ENCODE data around the gene DERL2.

DERL2 gene

GRCh38 chr17:5511401-5512225 lies 25.6 kb upstream of the DERL2 start:
- no peak for TF ChIP-seq CTCF (IDR thresholded peaks at IDR 0.05; ENCODE audit: extremely low read depth, missing control alignments)
- no peak for DNase-seq (ENCODE audit: low spot score)

GRCh38 chr17:5510771-5511170 lies 24.8 kb upstream of the DERL2 start:
- DNase-seq (ENCODE audit: low spot score), result no peak
- TF ChIP-seq CTCF (IDR thresholded peaks at IDR 0.05; ENCODE audit: extremely low read depth, missing control alignments), result no peak

GRCh38 chr17:5509482-5509881 lies 23.5 kb upstream of the DERL2 start:
- TF ChIP-seq CTCF (IDR thresholded peaks at IDR 0.05; ENCODE audit: extremely low read depth, missing control alignments), result no peak
- DNase-seq (ENCODE audit: low spot score), result no peak

- DNase-seq (ENCODE audit: low spot score), result no peak
- TF ChIP-seq CTCF (IDR thresholded peaks at IDR 0.05; ENCODE audit: extremely low read depth, missing control alignments), result no peak
Observed at GRCh38 chr17:5508810-5509209, 22.8 kb upstream of the DERL2 start.

- DNase-seq (ENCODE audit: low spot score), result no peak
- no peak for TF ChIP-seq CTCF (IDR thresholded peaks at IDR 0.05; ENCODE audit: extremely low read depth, missing control alignments)
Observed at GRCh38 chr17:5506307-5506706, 20.3 kb upstream of the DERL2 start.

GRCh38 chr17:5502552-5502951 lies 16.6 kb upstream of the DERL2 start:
- DNase-seq (ENCODE audit: low spot score), result no peak
- no peak for TF ChIP-seq CTCF (IDR thresholded peaks at IDR 0.05; ENCODE audit: extremely low read depth, missing control alignments)

GRCh38 chr17:5501685-5502084 lies 15.7 kb upstream of the DERL2 start:
- DNase-seq (ENCODE audit: low spot score), result no peak
- TF ChIP-seq CTCF (IDR thresholded peaks at IDR 0.05; ENCODE audit: extremely low read depth, missing control alignments), result no peak
